Muscle layer of colon (tissue), 2 donors: ENCODE measurements around the gene FTL.

Experiments used
- H3K27ac ChIP-seq: one replicate; pipeline ENCODE4 v1.7.0; 2013; ENCODE audit warnings: low read depth, mild to moderate bottlenecking, low read length, moderate library complexity
- H3K27me3 ChIP-seq, 2 donors: one replicate each; pipeline ENCODE4 v1.7.0; 2013; ENCODE audit warnings: low read length in 2 of 2, mild to moderate bottlenecking in 2 of 2; ENCODE audit not compliant: insufficient read depth in 2 of 2, control insufficient read depth in 1 of 2
- H3K36me3 ChIP-seq: one replicate; pipeline ENCODE4 v1.7.0; 2013; ENCODE audit warnings: mild to moderate bottlenecking, low read length; ENCODE audit not compliant: insufficient read depth
- H3K4me1 ChIP-seq: one replicate; pipeline ENCODE4 v1.7.0; 2013; ENCODE audit warnings: mild to moderate bottlenecking, low read length; ENCODE audit not compliant: insufficient read depth
- H3K4me3 ChIP-seq, 2 donors: one replicate each; pipeline ENCODE4 v1.7.0; 2013; ENCODE audit warnings: low read length in 2 of 2, low read depth in 1 of 2, mild to moderate bottlenecking in 1 of 2, moderate library complexity in 1 of 2
- H3K9ac ChIP-seq: one replicate; pipeline ENCODE4 v1.7.0; 2013; ENCODE audit warnings: low read length
- H3K9me3 ChIP-seq: one replicate; pipeline ENCODE4 v1.7.0; 2013; ENCODE audit warnings: mild to moderate bottlenecking, low read length
- donor health status: abdominal sarcoma.
- donor health status: Adenocarcinoma of cecum.

Gene FTL

GRCh38 chr19:49004133-49004532, 39.0 kb downstream of the FTL start:
- H3K4me3 ChIP-seq: no peak overlapping the region
- H3K27ac ChIP-seq: no peak overlapping the region
- no peak overlapping the region for H3K9ac ChIP-seq
- H3K4me1 ChIP-seq: no peaks in the 10 kb centered on the region
- peaks cover 24% of the 10 kb centered on the region for H3K36me3 ChIP-seq
- H3K27me3 ChIP-seq: no peaks in the 10 kb centered on the region
- H3K9me3 ChIP-seq: no peaks in the 10 kb centered on the region

- no peak overlapping the region for H3K9ac ChIP-seq
- H3K4me1 ChIP-seq: no peaks in the 10 kb centered on the region
- no peak overlapping the region for H3K4me3 ChIP-seq
- H3K9me3 ChIP-seq: no peaks in the 10 kb centered on the region
- no peaks in the 10 kb centered on the region for H3K27me3 ChIP-seq
- H3K27ac ChIP-seq: no peak overlapping the region
- peaks cover 30% of the 10 kb centered on the region for H3K36me3 ChIP-seq
Measured at GRCh38 chr19:49004964-49005614, 40.0 kb downstream of the FTL start.

GRCh38 chr19:49006905-49007304, 41.8 kb downstream of the FTL start:
- Histone ChIP-seq H3K4me3 (no peak overlapping the region), H3K27me3 (no peaks in the 10 kb centered on the region), H3K9me3 (no peaks in the 10 kb centered on the region), H3K9ac (no peak overlapping the region), H3K4me1 (no peaks in the 10 kb centered on the region), H3K27ac (no peak overlapping the region), H3K36me3 (peaks cover 37% of the 10 kb centered on the region)

GRCh38 chr19:49009828-49010227, 44.7 kb downstream of the FTL start:
- H3K4me3 ChIP-seq: no peak overlapping the region
- H3K9me3 ChIP-seq: no peaks in the 10 kb centered on the region
- H3K4me1 ChIP-seq: no peaks in the 10 kb centered on the region
- no peak overlapping the region for H3K9ac ChIP-seq
- peaks cover 29% of the 10 kb centered on the region for H3K36me3 ChIP-seq
- H3K27ac ChIP-seq: no peak overlapping the region
- H3K27me3 ChIP-seq: no peaks in the 10 kb centered on the region

- Histone ChIP-seq H3K4me1 (no peaks in the 10 kb centered on the region), H3K9ac (no peak overlapping the region), H3K9me3 (no peaks in the 10 kb centered on the region), H3K27ac (no peak overlapping the region), H3K4me3 (no peak overlapping the region), H3K36me3 (peaks cover 27% of the 10 kb centered on the region), H3K27me3 (no peaks in the 10 kb centered on the region)
Measured at GRCh38 chr19:49010453-49010852, 45.3 kb downstream of the FTL start.

- no peak overlapping the region for H3K9ac ChIP-seq
- H3K36me3 ChIP-seq: peaks cover 29% of the 10 kb centered on the region
- no peaks in the 10 kb centered on the region for H3K9me3 ChIP-seq
- H3K27me3 ChIP-seq: no peaks in the 10 kb centered on the region
- no peaks in the 10 kb centered on the region for H3K4me1 ChIP-seq
- H3K4me3 ChIP-seq: no peak overlapping the region
- H3K27ac ChIP-seq: no peak overlapping the region
Measured at GRCh38 chr19:49011194-49011593, 46.1 kb downstream of the FTL start.

- H3K4me1 ChIP-seq: no peaks in the 10 kb centered on the region
- H3K27me3 ChIP-seq: peaks cover 0 to 18% of the 10 kb centered on the region in 2 donors
- peaks cover 23% of the 10 kb centered on the region for H3K36me3 ChIP-seq
- no peaks in the 10 kb centered on the region for H3K9me3 ChIP-seq
- H3K9ac ChIP-seq: no peak overlapping the region
- H3K27ac ChIP-seq: no peak overlapping the region
- H3K4me3 ChIP-seq: no peak overlapping the region
Measured at GRCh38 chr19:49014123-49014869, 49.2 kb downstream of the FTL start.

GRCh38 chr19:49014870-49015255, 49.8 kb downstream of the FTL start:
- H3K36me3 ChIP-seq: peaks cover 20% of the 10 kb centered on the region

GRCh38 chr19:49016067-49016839, 51.1 kb downstream of the FTL start:
- H3K4me3 ChIP-seq: no peak overlapping the region
- peaks cover 10% of the 10 kb centered on the region for H3K36me3 ChIP-seq
- H3K27me3 ChIP-seq: peaks cover 0 to 37% of the 10 kb centered on the region in 2 donors
- H3K4me1 ChIP-seq: no peaks in the 10 kb centered on the region
- no peak overlapping the region for H3K9ac ChIP-seq
- no peak overlapping the region for H3K27ac ChIP-seq
- no peaks in the 10 kb centered on the region for H3K9me3 ChIP-seq

More at GRCh38 chr19:49014870-49015255, 49.8 kb downstream of the FTL start:
- Histone ChIP-seq H3K27ac (no peak overlapping the region), H3K4me1 (no peaks in the 10 kb centered on the region), H3K9me3 (no peaks in the 10 kb centered on the region), H3K9ac (no peak overlapping the region), H3K27me3 (peaks cover 0 to 24% of the 10 kb centered on the region in 2 donors), H3K4me3 (no peak overlapping the region)
